ENCODE results near the gene TOMM20.

Gene TOMM20

DNA sequence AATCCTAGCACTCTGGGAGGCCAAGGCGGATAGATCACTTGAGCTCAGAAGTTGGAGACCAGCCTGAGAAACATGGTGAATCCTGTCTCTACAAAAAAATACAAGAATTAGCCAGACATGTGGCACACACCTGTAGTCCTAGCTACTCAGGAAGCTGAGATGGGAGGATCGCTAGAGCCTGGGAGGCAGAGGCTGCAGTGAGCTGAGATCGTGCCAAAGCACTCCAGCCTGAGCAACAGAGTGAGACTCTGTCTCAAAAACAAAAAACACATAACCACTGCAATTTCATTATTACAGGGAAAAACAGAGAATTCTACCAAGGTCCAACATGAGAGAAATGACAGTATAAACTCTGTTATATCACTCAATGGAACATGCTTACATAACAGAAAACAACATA is 4.4 kb upstream of the TOMM20 start:
- DNase-seq: no peak

DNA sequence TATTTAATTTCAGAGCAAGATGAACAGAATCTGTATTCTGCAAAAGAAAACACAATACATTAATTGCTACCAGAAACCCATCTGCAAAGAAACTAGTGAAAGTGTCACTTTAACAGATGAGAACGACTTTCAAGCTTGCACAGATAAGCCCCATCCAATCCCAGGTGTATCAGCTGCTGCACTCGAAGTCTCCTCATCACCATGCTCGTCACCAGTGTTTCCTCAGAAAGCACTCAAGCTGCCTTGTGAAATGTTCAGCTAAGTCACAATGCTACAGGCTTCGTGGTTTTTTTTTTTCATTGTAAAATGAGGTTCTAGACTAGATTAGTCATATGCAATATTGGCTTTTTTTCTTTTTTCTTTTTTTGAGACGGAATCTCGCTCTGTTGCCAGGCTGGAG is 3.3 kb upstream of the TOMM20 start:
- no peak for DNase-seq

- DNase-seq: no peak
Observed at GRCh38 chr1:235130766-235131270, 2.2 kb upstream of the TOMM20 start.

GRCh38 chr1:235129774-235130570 is 1.3 kb upstream of the TOMM20 start:
- no peak for DNase-seq

DNA sequence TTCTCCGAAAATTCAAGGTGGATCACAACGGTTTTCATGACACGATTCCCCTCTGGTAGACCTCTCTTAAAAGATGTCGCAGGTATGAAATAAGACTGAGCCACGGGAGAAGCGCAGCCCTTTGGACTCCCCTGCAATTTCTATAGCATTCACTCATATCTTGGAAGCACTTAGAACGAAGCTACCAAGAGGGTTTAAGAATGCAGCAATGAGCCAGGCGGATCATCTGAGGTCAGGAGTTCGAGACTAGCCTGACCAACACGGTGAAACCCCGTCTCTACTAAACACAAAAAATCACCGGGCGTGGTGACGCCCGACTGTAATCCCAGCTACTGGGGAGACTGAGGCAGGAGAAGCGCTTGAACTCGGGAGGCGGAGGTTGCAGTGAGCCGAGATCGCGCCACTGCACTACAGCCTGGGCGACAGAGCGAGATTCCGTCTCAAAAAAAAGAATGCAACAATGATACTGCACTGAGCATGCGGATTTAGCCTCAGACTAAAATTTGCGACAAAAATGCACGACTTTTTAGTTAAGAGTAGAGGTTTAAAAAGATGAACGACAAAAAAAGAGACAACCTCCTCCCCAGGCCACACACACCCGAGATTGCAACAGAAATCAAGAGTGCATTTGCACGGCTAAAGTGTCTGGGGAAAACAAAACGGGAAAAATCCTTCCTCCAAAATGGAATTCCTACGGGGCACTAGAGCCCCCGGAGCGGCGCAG is 743 bp downstream of the TOMM20 start:
- DNase-seq: no peak

DNA sequence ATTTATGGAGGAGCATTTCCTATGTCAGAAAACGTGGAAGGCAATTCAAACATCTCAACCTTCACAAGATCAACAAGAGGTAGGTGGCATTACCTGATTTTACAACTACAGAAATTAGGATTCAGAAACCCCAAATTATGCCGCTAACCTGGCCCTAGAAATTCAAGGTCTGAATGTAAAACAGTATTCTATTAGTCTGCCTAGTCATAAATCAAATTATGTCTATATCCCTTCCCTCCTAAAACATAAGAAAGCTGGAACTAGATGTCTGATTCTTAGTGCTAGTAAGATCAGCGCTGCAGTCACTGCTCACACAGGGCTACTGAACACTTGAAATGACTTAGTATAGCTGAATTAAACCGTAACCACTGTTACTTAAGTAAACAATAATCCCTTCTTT is 1.4 kb downstream of the TOMM20 start:
- DNase-seq: no peak

DNA sequence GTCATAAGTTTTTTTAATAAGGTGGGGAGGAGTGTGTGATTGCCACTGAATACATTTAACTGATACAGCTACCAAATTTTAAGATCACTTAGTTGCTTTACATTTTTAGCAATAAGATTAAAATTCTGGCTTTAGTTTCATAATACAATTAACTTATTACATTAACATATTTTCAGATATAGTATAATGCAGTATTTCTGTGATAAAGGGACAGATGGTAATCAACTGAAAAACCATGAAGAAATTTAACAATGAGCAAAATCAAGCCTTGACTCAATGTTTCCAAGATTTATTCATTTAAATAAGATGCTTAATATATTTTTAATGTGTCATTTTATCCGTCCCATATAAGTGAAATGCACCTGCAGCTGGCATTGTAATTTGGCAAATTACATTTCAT is 4.0 kb downstream of the TOMM20 start:
- no peak for DNase-seq

GRCh38 chr1:235124111-235124510 is 4.5 kb downstream of the TOMM20 start:
- no peak for DNase-seq

- DNase-seq: no peak
Observed at GRCh38 chr1:235122348-235122747, 6.3 kb downstream of the TOMM20 start.

DNA sequence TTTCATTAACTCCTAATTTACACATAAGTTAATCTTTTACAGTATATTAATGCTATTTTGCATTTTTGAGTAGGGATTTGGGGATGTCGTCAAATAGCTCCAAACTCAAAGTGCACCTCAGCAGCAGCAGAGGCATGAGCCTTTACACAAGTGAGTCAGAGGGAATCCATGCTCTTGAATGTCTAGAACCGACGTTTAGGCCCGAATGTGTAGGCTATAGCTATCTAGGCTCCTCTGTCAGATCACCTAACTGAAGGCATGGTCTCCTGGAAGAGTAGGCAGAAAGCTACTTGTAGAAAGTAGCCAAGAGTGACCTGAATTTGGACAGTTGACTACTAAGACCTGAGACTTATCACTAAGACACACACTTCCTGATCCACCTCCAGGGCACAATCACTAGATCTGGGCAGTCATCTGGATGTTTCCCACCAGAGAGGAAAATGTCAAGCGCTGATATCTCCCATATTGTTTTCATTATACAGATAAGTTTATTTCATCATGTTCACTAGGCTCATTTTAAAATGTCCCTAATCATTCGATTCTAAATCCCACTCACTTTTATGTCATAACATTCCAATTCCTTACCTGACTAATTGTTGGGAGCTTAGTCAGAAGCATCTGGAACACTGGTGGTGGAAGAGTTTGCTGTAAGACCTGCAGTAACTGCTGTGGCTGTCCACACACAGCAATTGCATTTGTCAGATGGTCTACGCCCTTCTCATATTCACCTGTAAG is 15.3 kb downstream of the TOMM20 start:
- no peak for DNase-seq

- no peak for DNase-seq
Observed at GRCh38 chr1:235112297-235113182, 16.1 kb downstream of the TOMM20 start.

DNA sequence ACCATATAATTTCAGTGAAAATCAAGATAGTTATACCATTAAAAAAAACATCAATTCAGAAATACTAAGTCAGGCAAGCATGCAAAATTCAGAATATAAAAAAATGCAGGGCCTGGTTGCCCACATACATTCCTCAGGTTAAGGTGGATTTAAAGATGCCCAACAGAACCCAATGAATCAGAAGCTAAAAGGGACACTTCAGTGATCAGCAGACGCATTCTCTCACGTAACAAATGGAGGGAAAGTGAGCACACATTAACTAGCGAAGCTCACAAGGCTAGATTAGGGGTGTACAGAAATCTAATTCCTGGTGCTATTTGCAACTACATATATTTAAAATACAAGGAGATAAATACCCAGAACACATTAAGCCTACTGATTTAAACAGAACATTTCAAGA is 17.5 kb downstream of the TOMM20 start:
- no peak for DNase-seq

DNA sequence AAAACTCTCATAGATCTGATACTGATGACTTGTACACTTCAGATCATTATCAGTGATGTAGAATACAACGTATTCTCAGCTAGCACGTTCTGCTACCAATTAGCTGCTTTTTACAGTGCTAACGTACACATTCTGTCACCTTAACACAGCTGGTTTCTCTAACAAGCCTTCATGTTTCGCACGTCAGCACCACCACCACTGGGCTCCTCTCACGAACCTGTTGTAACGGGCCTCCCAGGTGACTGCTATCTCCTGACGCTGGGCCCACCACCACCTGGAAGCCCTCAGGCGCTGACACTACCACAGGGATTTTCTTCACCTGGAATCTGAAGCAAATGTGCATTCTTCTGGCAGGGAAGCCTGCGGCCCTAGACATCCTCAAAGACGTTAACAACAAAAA is 19.8 kb downstream of the TOMM20 start:
- no peak for DNase-seq

- DNase-seq: no peak
Observed at GRCh38 chr1:235108185-235108593, 20.4 kb downstream of the TOMM20 start.

DNA sequence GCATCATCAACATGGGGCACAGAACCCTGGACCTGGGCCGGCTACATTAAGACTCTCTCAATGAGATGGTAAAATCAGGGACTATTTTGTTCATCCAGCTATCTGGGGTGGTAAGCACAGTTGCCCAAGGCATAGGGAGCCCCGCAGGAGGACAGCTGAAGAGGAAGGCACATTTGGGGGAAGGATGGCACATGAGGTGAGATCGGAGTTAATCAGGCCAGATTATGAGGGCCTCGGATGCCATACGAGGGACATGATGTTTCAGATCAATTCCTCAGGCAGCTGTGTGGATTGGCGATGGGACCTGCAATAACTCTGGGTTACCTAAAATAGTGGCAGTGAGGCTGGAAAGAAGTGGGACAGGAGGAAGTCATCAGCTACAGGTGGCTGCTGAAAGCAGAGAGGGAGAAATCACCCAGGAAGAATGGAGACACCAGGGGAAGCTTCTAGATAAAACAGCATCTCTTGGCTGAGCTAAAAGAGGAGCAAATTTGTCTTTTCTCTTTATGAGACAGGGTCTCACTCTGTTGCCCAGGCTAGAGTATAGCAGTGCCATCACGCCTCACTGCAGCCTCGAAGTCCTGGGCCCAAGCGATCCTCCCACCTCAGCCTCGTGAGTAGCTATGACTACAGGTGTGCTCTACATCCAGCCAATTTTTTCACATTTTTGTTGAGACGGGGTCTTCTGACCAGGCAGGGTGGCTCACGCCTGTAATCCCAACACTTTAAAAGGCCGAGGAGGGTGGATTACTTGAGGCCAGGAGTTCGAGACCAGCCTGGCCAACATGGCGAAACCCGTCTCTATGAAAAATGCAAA is 21.1 kb downstream of the TOMM20 start:
- DNase-seq: no peak

DNA sequence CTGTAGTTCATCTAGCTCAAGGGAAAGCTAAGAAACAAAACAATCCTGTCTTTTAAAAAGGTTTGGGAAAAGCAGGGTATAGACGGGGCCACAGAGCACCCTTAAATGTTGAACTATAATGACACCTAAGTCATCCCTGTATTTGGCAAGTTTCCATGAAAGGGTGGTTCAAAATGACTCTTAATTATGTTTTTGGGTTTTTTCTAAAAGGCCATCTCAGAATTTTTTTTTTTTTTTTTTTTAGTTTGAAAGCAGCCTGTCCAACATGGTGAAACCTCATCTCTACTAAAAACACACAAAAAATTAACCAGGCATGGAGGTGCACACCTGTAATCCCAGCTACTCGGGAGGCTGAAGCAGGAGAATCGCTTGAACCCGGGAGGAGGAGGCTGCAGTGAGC is 22.2 kb downstream of the TOMM20 start:
- DNase-seq: no peak

GRCh38 chr1:235105051-235106043 is 23.3 kb downstream of the TOMM20 start:
- no peak for DNase-seq

- DNase-seq: no peak
Observed at GRCh38 chr1:235102993-235103411, 25.6 kb downstream of the TOMM20 start.

GRCh38 chr1:235102259-235102582 is 26.4 kb downstream of the TOMM20 start:
- no peak for DNase-seq

GRCh38 chr1:235101558-235102258 is 26.9 kb downstream of the TOMM20 start:
- no peak for DNase-seq

All from retina (tissue), 1 donor.